HG03457 (cell line): ENCODE results near the gene BRME1.

ENCODE experiments used
- ATAC-seq: cut with Tn5 transposase; IDR thresholded peaks from one replicate; pipeline ENCODE4 v1.9.1; 2021; ENCODE audit warnings: moderate number of reproducible peaks; ENCODE audit not compliant: unreplicated experiment

Gene BRME1

DNA sequence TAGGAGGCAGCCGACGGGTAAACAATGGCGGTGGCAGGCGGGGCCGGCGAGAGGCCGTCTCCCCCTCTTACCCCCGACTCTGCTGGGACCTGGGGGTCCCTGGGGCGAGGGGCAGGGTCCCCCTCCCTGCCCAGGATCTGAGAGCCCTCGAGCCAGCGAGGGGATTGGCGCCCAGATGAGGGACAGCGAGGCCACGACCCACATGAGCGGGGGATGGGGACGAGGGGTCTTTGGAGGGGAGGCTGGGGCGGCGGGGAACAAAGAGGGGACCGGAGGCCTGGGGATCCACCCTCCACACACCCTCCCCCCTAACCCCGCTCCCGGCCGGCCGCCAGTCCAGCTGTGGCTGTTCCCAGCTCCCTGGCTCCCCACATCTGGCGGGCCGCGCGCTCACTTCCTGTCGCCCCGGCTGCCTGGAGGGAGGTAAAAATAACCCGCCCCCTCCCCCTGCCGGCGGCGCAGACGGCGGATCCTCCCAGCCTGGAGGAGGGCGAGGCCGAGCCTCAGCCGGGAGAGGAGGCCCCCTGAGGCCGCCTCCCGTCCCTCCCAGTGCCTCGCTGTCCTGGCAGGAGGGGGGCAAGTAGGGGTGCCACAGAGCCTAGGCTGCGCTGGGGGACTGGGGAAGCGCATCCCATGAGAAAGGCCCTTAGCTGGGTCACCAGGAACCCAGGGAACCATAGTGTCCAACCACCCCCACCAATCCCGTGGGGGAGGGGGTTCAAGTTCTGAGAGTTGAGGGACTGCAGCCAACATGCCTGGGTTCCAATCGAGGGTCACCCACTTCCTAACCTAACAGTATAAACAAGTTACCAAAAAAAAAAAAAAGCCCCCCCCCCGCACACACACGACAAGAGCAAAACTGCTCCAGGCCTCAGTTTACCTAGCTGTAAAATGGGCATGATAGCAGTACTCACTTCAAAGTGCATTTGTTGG, 58.2 kb downstream of the BRME1 start:
- ATAC-seq = no peak

DNA sequence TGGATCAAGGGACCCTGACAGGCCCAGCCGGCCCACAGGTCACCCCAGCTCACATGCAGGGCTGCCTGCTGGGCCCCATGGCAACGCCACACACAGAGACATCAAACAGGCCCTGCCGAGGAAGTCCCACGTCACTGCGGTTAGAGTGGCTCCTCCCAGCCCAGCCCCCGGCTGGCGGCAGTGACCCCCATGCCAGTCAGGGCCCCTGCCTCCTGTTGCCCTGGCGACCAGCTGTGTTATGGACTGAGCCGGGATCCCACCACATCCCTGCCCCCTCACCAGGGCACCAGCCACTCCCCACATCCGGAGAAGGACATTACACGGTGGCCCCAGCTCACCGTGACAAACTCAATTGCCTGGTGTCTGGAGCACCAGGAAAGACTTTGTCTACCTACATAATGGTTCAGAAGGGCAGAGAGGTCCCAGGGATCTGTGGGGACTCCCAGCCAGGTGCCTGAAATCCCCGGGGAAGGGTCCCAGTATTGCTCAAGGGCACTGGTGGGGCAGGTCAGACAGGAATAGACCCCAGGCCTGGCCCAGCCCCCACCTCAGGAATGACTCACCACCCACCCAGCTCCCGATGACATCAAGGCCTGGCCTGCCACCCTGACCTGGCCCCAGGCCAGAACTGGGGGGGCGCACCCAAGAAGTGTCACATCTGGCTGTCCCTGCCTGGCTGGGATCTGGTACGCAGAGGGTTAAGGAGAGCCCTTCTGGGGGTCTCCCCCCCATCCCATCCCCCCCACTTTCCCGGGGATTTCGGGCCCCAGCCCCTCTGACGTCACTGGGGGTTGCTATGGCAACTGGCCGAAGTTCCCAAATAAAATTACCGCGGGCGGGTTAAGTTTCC, 59.1 kb downstream of the BRME1 start:
- peak; percentile 49 for ATAC-seq

DNA sequence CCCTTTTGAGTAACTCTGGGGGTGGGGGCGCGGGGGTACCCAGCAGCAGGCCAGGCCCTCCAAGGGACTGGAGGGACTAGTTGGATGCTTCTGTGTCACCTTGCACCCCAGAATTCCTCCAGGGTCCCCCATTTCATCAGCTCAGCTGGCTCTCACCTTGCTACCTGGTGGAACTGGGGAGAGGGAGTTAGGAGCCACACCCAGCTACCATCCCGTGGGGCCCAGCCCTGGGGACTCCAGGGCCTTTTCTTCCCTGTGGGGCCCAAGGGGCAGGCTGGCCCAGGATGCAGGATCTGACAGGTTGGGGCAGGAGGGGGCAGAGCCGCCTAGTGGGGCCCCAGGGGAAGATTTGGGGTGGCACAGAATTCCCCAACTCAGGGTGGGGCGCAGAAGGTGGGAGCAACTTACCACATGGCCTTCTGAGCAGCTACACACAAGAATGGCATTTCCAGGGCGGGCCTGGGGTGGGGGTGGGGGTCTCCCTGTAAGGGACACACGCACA, 61.7 kb downstream of the BRME1 start:
- no peak for ATAC-seq

DNA sequence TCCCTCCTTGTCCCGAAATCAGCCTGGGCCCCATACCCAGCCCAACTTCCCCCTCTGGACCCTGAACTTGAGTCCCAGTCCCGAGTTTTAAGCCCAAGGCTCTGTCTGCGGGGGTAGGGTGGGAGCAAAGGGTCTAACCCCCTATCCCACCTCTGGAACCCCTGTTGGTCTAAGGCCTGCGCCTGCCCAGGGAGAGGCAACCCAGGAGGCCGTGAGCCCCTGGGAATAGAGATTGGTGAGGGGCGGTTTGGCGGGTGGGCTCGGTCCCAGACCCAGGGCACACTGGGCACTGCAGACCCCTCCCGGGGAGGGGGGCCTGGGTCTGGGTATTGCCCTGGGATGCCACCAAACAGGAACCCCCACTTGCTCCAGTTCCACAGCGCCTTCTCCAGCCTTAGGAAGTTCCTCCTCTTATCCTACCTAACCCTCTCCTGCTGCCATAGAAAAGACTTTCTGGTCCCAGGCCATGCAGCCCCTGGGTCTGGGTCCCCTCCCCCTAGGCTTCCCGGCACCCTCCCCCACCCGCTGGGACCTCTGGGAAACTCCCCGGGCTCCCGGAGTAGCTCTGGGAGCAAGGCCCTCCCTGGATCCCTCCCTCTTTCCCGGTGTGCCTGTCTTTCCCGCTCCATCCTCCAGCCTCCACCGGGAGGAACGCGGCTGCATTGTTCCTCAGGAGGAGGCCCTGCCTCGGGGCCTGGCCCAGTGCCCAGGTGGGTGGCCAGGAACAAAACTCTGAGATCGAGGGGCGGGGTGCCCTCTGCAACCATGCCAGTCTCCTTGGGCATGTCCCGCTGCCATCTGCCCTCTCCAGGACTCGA, 62.6 kb downstream of the BRME1 start:
- ATAC-seq = no peak

DNA sequence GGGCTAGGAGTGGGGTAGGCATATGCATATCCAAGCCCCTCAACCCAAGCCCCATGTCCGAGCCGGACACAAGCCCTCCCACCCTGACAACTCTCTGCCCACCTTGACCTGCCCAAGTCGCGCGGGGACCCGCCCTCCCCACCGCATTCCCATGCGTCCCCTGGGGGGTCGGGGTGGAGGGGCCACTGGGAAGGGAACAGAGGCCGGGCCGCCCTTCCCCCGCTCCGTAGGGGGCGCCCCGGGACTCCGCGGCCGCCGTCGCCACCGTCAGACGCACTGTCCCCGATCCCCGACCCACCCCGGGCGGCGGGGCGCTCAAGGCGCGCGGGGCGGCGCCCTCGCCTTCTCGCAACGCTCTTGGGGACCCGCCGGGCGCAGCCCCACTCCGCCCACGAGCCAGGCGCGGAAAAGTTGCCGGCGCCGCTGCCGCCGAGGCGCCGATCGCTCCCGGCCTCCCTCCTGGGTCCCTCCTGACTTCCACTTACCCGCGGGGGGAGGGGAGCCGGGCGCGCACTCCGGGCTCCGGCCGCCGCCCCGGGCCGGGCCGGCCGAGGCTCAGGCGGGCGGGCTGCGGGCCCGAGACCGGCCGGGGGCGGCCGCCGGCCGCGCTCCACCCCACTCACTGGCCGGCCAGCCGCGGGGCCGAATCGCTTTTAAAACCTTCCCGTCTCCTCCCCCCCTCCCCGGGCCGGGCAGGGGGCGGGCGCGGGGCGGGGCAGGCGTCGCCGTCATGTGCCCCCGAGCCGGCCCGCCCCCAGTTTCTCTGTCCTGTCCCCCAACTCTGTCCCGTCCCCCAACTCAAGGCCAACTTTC, 63.4 kb downstream of the BRME1 start:
- no peak for ATAC-seq

DNA sequence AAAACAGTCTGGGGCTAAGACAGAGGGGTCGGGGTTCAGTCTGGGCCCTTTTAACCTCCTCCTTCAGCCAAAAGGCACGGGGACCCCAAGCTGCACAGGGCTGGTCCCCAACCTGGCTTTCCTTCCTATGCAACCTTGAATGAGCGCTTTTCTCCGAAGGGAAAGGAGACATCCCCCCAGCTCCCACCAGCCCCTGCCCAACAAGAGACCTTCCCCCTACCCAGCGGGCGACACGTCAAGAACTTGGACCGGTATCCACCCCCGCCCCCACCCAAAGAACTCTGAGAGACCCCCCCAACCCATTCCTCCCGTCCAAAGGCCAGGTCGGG, 64.0 kb downstream of the BRME1 start:
- ATAC-seq = no peak

DNA sequence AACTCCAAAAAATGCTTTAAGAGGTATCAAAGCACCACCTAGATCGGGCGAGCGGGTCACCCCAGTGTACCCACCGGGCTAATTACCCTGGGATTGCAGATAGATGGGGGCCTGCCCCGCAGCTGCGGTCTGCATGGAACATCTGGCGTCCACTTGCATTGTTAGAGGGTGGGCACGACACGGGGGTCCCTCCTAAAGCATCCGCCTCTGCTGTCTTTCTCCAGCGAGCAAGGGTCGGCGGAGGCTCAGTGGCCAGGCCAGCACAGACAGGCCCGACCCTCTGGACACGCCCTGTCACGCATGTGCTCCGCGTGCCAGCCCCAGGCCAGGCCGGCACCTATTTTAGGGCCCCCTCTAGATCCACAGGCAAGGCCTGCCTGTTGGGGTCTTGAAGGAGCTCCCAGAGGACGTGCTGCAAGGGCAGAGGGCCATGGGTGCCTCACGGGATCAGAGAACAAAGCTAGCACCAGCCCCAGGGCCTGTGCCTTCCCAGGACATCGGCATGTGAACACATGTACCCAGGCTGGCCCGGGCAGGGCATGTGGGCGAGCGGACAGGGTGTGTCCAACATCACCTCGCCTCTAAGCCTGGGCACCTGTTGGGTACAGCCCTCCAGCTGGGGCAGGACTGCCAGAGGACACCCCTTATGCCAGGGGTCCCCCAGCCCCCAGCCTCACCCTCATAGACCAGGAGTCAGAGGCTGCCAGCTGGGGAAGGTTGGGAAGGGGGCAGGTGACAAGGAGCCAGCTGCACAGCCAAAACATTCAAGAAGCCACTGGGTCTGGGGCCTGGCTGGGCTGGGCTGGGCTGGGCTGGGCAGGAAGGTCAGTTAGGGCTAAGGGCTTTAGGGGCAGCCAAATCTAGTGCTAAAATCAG, 64.6 kb downstream of the BRME1 start:
- ATAC-seq = no peak

DNA sequence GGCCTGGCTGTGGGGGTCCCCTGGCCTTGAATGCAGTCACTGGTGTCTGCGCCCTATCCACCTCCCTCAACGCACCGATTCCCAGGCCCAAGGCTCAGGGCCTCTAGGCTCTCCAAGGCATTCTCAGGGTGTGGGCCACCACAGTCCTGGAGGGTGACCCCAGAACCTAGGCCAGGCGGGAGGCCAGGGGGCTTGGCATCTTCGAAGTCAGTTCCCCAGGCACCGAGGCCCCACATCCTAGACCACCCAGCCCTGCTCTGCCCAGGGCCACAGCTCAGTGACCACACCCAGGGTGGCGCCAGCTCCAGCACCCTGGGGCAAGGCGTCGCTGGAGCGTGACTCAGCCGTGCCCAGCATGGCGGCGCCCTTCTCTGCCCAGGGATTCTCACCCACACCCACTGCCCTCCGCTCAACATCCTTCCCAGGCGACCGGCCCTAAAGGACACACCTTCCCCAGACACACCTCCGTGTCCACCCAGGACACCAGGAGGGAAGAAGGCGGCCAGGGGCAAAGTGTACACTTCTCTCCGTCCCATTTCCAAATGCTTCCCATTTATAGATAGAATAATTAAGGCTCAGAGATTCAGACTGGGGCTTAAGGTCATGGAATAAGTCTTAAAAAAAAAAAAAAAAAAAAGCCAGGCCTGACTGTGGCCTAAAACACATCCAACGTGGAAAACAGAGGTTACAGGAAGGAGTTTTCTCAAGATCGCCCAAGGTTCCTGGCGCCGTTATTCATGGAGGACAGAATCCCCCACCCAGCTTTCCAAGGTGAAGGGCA, 65.4 kb downstream of the BRME1 start:
- ATAC-seq = no peak

DNA sequence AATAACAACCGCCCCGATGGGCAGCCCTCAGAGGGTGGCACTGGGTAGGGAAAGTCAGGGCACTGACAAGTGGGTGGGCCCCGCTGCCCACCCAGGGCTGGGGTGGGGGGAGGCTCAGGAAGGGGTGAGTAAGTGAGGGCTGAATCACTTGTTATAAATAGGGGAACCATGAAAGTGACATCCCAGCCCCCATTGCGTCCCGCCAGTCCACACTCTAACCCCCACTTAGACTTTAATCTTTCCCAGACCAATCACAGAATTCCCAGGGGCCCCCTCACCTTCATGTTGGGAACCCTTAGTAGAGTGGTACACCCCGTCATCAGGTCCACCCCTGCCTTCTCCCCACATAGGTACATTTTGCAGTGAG, 66.0 kb downstream of the BRME1 start:
- ATAC-seq = no peak

DNA sequence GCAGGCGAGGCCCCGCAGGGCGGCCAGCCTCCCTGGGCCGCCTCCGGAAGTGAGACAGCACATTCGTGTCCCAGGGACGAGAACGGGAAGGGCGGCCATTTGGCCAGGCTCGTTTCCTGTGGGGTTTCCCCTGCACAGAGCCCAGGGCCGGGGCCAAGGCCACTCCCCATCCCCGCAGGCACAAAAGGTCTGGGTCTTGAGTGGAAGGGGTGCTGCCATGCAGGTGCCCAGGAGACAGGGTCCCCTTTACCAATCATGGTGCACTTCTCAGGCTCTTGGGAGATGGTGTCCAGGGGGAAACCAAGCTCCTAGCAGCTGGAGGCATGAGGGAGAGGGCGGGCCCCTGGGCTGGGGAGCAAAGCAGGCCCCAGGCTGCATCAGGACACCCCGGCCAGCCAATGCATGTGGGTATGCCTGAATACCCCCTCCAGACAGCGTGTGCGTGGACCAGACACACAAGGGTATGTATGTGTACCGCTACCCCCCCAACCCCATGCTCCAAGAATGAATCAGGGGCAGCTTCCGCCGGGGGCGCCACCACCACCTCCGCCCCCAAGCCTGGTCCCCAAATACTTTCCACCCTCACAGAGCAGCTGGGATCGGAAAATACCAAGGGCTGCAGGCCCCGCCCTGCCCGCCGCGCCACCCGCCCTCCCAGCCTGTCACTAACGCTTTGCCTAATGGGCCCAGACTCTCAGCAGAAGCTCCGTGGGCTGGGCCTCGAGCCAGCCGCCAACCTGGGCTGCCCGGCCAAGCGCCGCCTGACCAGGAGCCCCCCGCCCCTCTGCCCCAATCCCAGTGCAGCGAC, 66.6 kb downstream of the BRME1 start:
- no peak for ATAC-seq

DNA sequence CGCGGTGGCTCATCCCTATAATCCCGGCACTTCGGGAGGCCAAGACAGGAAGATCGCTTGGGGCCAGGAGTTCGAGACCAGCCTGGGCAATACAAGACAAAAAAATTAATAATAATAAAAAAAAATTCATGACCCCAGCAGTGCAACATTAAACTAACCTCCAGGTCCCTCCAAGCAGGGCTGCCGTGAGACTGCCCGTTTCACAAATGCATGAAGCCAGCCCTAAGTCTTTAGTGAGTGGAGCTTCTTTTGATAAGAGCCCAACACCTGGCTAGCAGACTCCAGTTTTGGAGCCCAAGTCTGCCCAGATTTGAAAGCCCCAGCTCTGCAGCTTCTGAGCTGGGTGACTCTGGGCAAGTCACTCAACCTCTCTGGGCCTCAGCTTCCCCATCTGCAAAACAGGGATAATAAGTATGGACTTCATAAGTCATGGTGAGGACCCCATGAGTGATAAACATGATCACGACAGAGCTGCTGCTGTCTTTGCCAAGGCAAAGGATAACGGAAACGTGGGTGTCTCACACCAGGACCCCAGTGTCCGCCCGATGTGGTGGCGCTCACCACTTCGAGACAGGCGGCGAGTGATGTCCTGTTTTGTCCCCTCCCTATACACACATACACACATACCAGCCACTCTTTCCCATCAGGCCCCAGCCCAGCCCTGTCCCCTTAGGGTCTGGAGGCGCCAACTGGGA, 67.3 kb downstream of the BRME1 start:
- no peak for ATAC-seq

DNA sequence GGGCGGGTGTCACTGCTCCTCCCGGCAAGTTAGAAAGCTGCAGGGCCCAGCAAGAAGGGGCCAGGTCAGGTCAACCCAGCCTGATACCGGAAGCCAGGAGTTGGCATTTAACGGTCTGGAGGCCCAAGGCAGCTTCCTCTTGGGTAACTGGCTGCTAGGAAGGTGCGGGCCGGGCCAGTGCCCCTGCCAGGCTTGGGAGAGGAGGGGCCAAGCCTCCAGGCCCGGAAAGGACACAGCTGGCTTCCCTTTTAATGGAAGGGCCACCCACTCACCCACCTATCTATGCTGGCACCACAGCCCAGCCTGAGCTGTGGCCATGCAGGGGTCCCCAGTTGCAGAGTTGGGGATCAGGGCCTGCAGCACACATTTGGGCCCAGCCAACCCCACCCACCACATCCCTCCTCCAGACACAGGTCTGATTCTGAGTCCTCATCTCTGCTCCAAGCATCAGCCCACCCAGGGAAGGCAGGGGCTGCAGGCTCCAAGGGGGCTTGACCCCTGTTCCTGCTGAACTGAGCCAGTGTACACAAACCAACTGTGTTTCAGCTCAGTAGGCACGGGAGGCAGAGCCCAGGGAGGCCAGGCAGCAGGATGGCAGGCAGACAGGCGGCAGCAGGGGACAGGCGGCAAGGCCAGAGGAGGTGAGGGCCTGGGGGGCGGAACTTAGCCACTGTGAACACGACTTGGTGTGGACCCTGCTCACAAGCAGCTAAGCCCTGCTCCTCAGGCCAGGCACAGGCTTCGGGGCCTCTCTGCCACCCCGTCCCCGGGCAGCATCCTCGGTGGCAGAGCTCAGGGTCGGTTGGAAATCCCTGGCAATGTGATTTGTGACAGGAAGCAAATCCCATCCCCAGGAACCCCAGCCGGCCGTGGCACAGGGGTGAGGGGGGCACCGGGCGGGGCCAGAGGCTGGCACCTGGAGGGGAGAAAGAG, 69.9 kb downstream of the BRME1 start:
- no peak for ATAC-seq

DNA sequence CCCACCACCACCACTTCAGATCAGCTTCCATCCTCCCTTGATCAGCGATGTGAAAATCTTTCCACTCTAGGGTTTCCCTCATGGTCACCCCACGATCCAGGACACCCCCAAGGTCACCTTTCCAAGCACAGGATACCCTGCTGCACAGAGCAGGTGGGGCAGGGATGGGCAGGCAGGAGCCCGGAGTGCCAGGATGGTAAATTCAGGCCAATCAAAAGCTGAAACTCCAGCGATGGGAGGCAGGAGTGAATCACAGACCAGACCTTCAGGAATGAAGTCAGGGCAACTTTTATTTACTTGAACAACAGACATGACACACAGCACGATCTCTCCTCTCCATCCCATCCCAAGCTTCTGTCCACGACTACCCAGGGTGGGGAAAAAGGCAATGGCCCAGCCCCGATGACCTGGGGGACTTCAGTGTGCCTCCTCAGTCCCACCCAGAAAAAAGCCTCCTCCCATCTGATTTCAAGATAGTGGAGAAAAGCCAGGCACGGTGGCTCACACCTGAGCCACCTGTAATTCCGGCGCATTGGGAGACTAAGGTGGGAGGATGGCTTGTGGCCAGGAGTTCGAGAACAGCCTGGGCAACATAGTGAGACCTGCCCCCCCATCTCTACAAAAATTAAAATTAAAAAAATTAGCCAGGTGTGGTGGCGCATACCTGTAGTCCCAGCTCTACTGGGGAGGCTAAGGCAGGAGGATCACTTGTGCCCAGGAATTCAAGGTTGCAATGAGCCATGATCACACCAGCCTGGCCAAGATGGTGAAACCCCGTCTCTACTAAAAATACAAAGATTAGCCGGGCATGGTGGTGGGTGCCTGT, 71.5 kb downstream of the BRME1 start:
- no peak for ATAC-seq

DNA sequence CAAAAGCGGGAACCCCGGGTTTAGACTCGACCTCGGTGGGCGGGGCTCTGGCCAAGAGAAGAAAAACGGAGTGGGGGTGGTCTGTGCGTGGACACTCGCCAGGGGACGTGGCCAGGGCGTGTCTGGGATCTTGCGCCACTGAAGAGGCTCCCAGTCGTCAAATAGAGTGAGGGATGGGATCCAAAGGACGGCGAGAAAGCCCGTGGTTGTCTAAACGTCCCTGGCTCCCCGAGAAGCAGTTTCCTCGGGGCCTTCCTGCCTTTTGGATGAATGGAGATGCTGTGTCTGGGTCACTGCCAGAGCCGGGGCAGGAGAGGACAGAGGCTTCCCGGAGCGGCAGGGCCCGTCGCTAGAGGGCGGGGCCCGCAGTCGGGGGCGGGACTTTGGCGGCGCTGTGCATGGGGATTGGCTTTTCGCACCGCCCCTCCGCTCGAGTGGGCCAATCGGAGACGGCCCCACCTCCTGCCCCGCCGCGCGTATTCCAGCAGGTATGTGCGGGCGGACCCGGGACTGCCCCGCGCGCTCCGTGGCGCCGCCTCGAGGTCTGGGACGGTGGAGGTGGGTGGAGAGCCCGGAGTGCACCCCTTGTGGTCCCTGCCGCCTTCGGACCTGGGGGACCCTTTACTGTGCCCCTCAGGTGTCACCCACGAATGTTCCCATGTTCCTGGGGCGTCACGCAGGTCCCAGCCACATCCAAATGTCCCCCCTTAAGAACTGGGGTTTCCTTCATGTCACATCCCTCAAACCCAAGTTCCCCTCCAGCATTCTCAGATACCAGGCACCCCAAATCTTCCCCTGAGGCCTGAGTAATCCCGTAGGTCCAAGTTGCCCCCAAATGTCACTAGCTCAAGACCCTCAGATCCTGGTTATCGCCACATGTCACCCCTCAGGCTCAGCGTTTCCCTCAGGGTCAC, 72.3 kb downstream of the BRME1 start:
- ATAC-seq = no peak
